Neural crest cell (in vitro differentiated cells): Measurements from ENCODE around the gene SLC25A22. TPM values are rescaled to one million over a fixed set of nuclear protein-coding genes. Genes with fewer than 3 reads are reported as not detected.

Experiments
- DNase-seq: peaks from one replicate; pipeline ENCODE4 v3.0.0; 2021; ENCODE audit warnings: low read depth, mixed read lengths, low spot score
- H3K27ac Mint-ChIP-seq: one replicate; pipeline ENCODE4 v1.8.0; 2021; ENCODE audit warnings: mild to moderate bottlenecking, mixed read lengths; ENCODE audit not compliant: unreplicated experiment
- H3K27me3 Mint-ChIP-seq: 2 replicates; pipeline ENCODE4 v1.8.0; 2021; ENCODE audit warnings: low read depth, mild to moderate bottlenecking, mixed read lengths
- H3K36me3 Mint-ChIP-seq: 2 replicates; pipeline ENCODE4 v1.8.0; 2021; ENCODE audit warnings: low read depth, mild to moderate bottlenecking, mixed read lengths
- H3K4me1 Mint-ChIP-seq: 2 replicates; pipeline ENCODE4 v1.8.0; 2021; ENCODE audit warnings: mixed read lengths
- H3K4me3 Mint-ChIP-seq: one replicate; pipeline ENCODE4 v1.8.0; 2021; ENCODE audit warnings: mild to moderate bottlenecking, mixed read lengths
- H3K9me3 Mint-ChIP-seq: 2 replicates; pipeline ENCODE4 v1.8.0; 2021; ENCODE audit warnings: mixed read lengths
- CTCF ChIP-seq: fragments of 200-600 bp; sonication (generic); conservative IDR thresholded peaks from 2 replicates; pipeline ENCODE4 v1.5.0; 2021; ENCODE audit warnings: antibody characterized with exemption, mild to moderate bottlenecking
- total RNA-seq: library from RNA; stranded (reverse); gene quantifications from 2 replicates; pipeline ENCODE4 v1.2.1, GENCODE V29; 2021

Gene SLC25A22
- total RNA-seq, 1 donor from 2014 or later, result 54.6 TPM

GRCh38 chr11:795634-796564 is 2.2 kb downstream of the SLC25A22 start:
- Mint-ChIP-seq H3K4me1 (peaks cover 15% of the 10 kb centered on the region), H3K27me3 (no peaks in the 10 kb centered on the region), H3K4me3 (peak overlapping the region; percentile 98), H3K9me3 (no peaks in the 10 kb centered on the region), H3K36me3 (no peaks in the 10 kb centered on the region), H3K27ac (no peak overlapping the region)
- no peak for DNase-seq
- TF ChIP-seq CTCF, result no peak

GRCh38 chr11:794766-795633 is 3.1 kb downstream of the SLC25A22 start:
- no peak for DNase-seq
- no peaks in the 10 kb centered on the region for H3K27me3 Mint-ChIP-seq
- peaks cover 15% of the 10 kb centered on the region for H3K4me1 Mint-ChIP-seq
- H3K9me3 Mint-ChIP-seq, result no peaks in the 10 kb centered on the region
- H3K36me3 Mint-ChIP-seq, result no peaks in the 10 kb centered on the region
- TF ChIP-seq CTCF, result no peak
- H3K27ac Mint-ChIP-seq, result peak overlapping the region; percentile 43
- H3K4me3 Mint-ChIP-seq, result peak overlapping the region; percentile 78

- peak overlapping the region; percentile 66 for H3K4me3 Mint-ChIP-seq
- H3K9me3 Mint-ChIP-seq, result no peaks in the 10 kb centered on the region
- no peaks in the 10 kb centered on the region for H3K36me3 Mint-ChIP-seq
- no peak for TF ChIP-seq CTCF
- no peaks in the 10 kb centered on the region for H3K27me3 Mint-ChIP-seq
- no peak for DNase-seq
- peaks cover 15% of the 10 kb centered on the region for H3K4me1 Mint-ChIP-seq
- H3K27ac Mint-ChIP-seq, result no peak overlapping the region
These were observed 3.9 kb downstream of the SLC25A22 start for GRCh38 chr11:794013-794765.

- no peak for DNase-seq
- H3K27me3 Mint-ChIP-seq, result no peaks in the 10 kb centered on the region
- no peak overlapping the region for H3K27ac Mint-ChIP-seq
- peaks cover 15% of the 10 kb centered on the region for H3K4me1 Mint-ChIP-seq
- no peaks in the 10 kb centered on the region for H3K9me3 Mint-ChIP-seq
- no peaks in the 10 kb centered on the region for H3K36me3 Mint-ChIP-seq
- no peak for TF ChIP-seq CTCF
- peak overlapping the region; percentile 66 for H3K4me3 Mint-ChIP-seq
These were observed 4.5 kb downstream of the SLC25A22 start for GRCh38 chr11:793556-793955.

- H3K27me3 Mint-ChIP-seq, result no peaks in the 10 kb centered on the region
- H3K27ac Mint-ChIP-seq, result no peak overlapping the region
- no peak for TF ChIP-seq CTCF
- H3K36me3 Mint-ChIP-seq, result no peaks in the 10 kb centered on the region
- H3K4me3 Mint-ChIP-seq, result no peak overlapping the region
- H3K9me3 Mint-ChIP-seq, result no peaks in the 10 kb centered on the region
- no peak for DNase-seq
- H3K4me1 Mint-ChIP-seq, result peaks cover 15% of the 10 kb centered on the region
These were observed 5.2 kb downstream of the SLC25A22 start for GRCh38 chr11:792873-793272.
